Neutrophil (primary cell): ENCODE data around the gene SLC39A13.

ENCODE experiments used
- H3K27ac ChIP-seq: fragments of 200-600 bp; sonication (generic); 2 replicates; pipeline ENCODE4 v1.5.1; 2016; ENCODE audit warnings: mild to moderate bottlenecking, moderate library complexity
- H3K27me3 ChIP-seq: fragments of 200-600 bp; sonication (generic); 2 replicates; pipeline ENCODE4 v1.6.0; 2016; ENCODE audit warnings: mild to moderate bottlenecking
- H3K36me3 ChIP-seq: fragments of 200-600 bp; sonication (generic); 2 replicates; pipeline ENCODE4 v1.5.1; 2017
- H3K4me1 ChIP-seq, 2 experiments: fragments of 200-600 bp in 1 of 2; sonication (generic) in 1 of 2; 1 replicate in 1 of 2; 2 replicates in 1 of 2; pipeline versions ENCODE4 v1.5.1 to v1.6.1; 2013 to 2016; ENCODE audit warnings: low read depth in 1 of 2, low read length in 1 of 2, mild to moderate bottlenecking in 1 of 2, moderate library complexity in 1 of 2; ENCODE audit not compliant: control insufficient read depth in 1 of 2, insufficient read depth in 1 of 2
- H3K4me3 ChIP-seq, 2 experiments: fragments of 200-600 bp in 1 of 2; sonication (generic) in 1 of 2; 1 replicate in 1 of 2; 2 replicates in 1 of 2; pipeline ENCODE4 v1.5.1; 2013 to 2016; ENCODE audit warnings: low read depth in 1 of 2, low read length in 1 of 2, mild to moderate bottlenecking in 1 of 2, moderate library complexity in 1 of 2
- H3K9me3 ChIP-seq: fragments of 200-600 bp; sonication (generic); 2 replicates; pipeline ENCODE4 v1.5.1; 2016
- TF ChIP-seq, protein P1 (sequence below): fragments of 200-600 bp; sonication (generic); IDR thresholded peaks from 2 replicates; pipeline ENCODE4 v1.5.1; 2016; ENCODE audit warnings: antibody characterized with exemption

The SLC39A13 gene

GRCh38 chr11:47464483-47464882 is 56.1 kb downstream of the SLC39A13 start:
- TF ChIP-seq, protein P1, sequence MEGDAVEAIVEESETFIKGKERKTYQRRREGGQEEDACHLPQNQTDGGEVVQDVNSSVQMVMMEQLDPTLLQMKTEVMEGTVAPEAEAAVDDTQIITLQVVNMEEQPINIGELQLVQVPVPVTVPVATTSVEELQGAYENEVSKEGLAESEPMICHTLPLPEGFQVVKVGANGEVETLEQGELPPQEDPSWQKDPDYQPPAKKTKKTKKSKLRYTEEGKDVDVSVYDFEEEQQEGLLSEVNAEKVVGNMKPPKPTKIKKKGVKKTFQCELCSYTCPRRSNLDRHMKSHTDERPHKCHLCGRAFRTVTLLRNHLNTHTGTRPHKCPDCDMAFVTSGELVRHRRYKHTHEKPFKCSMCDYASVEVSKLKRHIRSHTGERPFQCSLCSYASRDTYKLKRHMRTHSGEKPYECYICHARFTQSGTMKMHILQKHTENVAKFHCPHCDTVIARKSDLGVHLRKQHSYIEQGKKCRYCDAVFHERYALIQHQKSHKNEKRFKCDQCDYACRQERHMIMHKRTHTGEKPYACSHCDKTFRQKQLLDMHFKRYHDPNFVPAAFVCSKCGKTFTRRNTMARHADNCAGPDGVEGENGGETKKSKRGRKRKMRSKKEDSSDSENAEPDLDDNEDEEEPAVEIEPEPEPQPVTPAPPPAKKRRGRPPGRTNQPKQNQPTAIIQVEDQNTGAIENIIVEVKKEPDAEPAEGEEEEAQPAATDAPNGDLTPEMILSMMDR, result no peak
- Histone ChIP-seq H3K9me3 (no peaks in the 10 kb centered on the region), H3K4me1 (no peaks in the 10 kb centered on the region), H3K27me3 (no peaks in the 10 kb centered on the region), H3K36me3 (peaks cover 72% of the 10 kb centered on the region), H3K4me3 (no peak overlapping the region), H3K27ac (no peak overlapping the region)
